SW 1271 (cell line): ENCODE data around the gene TOMM40L.
"Not testable (repeated sequence)": the region's sequence is repeated elsewhere in the genome, so short reads cannot be mapped to it uniquely, and the experiment has no call there.

ENCODE experiments used
- DNase-seq, 2 experiments: peaks; one replicate each; lab custom pipeline; 2025; lab: John Stamatoyannopoulos, UW

The TOMM40L gene

DNA sequence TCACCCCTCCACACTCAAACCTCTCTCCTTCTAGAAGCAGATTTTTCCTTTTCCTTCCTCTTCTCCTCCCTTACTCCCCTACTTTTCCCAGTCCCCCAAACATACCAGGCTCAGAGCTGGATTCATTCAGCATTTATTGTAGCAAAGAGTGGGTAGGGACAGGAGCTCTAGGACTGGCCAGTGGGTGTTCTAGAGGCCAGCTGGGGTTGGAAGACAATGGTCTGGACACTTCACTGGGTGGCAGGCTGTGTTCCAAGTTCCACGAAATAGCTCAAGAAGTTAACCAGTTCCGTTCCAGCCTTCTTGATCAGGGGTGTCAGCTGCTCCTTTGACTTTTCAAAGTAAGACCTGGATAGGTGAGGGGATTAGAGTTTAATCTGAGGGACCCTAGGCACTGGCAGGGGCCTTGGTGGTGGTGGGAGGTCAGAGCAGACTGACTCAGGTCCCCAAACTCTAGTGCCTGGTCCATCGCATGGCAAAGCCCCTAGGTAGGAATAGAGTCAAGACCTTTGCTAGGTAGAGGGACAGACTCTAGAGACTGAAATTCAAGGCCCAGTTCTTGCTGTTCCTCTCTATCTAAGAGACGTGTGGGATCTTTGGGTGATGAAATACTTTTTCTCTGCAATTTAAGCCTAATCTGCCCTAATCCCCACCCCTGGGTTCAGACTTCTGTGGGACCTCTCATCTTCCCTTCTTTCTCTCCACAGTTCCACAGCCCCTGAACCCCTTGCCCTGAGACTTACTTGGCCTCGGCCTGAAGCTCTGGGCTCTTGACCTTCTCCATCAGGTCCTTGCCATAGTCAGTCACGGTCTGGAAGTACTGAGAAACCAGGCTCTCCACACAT lies 3.5 kb upstream of the TOMM40L start:
- no peak for DNase-seq

DNA sequence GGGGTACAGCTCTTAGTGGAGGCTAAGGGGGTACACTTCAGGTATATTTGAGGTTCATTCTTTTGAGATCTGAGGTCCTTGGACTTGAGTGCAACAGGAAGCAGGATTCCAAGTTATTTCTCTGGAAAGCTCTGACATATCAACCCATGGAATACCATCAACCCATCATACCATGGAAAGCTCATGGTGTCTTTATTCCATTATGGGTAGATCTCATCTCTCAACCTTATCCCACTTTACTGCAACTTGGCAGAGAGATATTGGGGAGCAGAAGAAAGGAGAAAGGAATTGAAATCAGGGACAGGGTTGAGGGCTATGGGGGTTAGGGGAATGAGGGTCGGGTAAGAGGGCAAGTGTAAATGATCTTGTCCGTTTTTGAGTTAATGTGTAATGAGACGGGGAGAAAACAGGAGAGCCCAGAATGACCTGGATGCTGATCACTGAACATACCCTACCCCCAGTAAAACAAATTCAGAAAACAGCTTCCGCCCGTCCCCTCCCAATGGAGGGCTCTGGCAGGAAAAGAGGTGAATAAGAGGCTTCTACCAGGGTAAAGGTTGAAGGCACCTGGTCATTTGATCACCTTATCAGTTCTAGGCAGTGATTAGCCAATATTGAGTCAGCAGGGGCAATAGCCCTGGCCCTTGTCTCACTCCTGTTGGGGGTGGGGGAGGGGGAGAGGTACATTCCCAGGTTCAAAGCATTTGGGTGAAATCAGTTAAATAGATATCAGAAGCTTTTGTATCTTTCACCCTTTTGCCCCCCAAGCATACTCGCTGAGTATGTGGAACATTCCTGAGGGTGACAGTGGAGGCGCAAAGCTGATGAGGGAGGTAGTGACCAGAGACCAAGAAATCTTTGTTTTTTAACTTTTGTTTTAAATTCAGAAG lies 1.8 kb upstream of the TOMM40L start:
- DNase-seq: no peak

DNA sequence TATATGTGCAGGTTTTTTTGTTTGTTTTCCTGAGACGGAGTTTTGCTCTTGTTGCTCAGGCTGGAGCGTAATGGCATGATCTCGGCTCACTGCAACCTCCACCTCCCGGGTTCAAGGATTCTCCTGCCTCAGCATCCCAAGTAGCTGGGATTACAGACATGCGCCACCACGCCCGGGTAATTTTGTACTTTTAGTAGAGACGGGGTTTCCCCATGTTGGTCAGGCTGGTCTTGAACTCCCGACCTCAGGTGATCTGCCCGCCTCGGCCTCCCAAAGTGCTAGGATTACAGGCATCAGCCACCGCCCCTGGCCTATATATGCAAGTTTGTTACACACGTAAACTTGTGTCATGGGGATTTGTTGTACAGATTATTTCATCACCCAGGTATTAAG lies 1.2 kb upstream of the TOMM40L start:
- DNase-seq: not testable (repeated sequence)

- DNase-seq: no peak
These were observed 704 bp upstream of the TOMM40L start for GRCh38 chr1:161225178-161225533.

DNA sequence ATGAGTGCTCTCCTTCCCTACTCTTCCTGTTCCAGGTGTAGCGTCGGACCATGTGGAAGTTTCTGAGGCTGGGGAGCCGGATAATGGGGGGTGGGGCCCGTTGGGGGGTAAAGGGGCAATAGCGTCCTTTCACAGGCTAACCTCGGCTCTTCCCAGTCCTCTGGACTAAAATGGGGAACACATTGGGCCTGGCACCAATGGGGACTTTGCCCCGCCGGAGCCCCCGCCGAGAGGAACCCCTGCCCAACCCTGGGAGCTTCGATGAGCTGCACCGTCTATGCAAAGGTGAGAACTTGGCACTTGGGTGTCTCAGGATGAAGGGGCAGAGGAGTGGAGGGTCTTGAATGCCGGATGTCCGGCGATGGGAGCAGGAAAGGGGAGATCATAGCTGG lies 456 bp downstream of the TOMM40L start:
- no peak for DNase-seq

DNA sequence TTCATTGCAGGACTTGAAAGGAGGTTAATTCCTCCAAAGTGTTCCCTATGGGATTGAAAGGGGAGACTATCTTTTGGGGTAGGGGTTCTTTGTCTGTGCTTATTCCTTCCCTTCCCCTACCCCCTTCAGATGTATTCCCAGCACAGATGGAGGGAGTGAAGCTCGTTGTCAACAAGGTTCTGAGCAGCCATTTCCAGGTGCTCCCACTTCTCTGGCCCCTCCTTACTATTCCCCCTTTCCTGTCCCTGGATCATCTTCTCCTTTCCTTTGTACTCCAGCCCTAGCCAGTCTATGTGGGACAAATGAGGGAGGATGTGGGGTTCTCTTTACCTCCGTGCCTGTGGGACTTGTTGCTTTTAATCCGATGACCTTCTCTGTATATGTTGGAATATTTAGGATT lies 899 bp downstream of the TOMM40L start:
- no peak for DNase-seq

DNA sequence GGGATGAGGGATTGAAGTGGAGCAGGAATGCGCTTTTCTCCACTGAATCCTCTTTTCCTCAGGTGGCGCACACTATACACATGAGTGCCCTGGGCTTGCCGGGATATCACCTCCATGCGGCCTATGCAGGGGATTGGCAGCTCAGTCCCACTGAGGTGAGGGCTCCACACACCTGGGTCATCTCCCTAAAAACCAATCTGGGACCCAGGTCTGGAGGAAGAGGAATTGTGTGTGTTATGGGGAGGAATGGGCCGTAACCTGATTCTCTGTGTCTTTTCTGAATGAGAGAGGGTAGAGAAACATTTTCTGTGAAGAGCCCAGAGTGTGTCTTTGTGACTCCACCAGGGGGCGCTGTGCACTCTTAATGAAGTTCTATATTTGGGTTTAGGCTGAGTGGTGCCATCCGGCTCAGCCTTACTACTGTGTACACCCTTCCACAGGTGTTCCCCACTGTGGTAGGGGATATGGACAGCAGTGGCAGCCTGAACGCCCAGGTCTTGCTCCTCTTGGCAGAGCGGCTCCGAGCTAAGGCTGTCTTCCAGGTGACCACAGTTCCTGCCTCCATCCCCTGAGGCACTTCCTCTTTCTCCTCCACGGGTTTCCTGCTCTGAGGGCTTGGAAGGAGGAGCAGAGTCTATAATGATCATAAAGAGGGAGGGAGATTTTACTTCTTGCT lies 1.5 kb downstream of the TOMM40L start:
- DNase-seq: peak in 1 of 2 experiments; percentile 28

DNA sequence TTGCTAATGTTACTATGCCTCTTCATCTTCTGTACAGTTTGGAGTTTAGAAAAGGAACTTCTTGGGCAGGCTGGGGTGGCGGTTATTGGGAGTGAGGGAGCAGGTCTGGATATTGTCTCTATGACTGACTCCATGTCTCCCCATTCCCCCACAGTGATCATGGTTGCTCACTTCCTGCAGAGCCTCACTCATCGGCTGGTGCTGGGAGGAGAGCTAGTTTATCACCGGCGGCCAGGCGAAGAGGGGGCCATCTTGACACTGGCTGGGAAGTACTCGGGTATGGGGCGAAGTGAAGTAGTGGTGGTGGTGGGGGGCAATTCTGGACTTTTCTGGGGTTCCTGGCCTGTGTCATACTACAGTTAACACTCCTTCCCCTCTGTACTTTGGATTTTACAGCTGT lies 2.2 kb downstream of the TOMM40L start:
- no peak for DNase-seq

GRCh38 chr1:161229896-161230295 lies 4.0 kb downstream of the TOMM40L start:
- no peak for DNase-seq

DNA sequence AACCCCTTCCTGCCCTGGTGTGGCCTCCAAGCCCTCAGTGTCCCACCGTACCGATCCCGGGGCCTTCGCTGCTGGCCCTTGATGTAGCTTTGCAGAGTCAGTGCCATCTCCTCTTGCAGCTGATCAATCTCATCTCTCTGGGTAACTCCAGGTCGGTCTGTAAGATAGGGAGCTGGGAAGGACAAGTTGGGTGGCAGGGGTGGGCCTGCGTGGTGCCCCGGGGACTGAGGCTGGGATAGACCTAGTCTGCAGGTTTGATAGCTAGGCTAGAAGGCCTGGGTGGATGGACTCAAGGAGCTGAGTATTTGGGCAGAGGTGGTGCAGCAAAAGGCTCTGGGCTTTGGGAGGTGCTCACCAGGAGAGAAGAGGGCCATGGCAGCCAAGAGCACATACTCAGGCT lies 4.9 kb downstream of the TOMM40L start:
- no peak for DNase-seq

DNA sequence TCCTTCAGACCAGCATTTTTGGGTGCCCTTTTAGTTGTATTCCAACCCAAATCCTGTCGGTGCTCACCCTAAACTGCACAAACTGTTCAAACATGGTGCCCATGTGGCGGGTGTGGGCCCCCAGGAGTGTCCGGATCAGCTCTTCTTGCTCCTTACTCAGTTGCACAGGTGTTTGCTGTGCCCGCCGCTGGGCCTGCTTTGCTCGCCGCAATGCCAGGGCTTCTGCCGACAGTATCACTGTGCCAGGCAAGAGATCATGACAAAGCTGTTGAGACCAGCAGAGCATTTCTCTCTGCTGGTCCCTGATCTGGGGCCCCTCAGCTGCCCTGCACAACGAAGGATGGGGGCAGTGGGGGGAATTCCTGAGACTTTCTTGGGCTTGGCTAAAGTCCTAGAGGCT lies 7.2 kb downstream of the TOMM40L start:
- no peak for DNase-seq

GRCh38 chr1:161235957-161236775 lies 10.3 kb downstream of the TOMM40L start:
- no peak for DNase-seq

- no peak for DNase-seq
These were observed 12.2 kb downstream of the TOMM40L start, which contains the start of gene NR1I3 for GRCh38 chr1:161238039-161238473. Gene NR1I3, minus strand, starts transcription at chr1:161238203. Its CDS starts 1,638 bp downstream, at chr1:161236565.

DNA sequence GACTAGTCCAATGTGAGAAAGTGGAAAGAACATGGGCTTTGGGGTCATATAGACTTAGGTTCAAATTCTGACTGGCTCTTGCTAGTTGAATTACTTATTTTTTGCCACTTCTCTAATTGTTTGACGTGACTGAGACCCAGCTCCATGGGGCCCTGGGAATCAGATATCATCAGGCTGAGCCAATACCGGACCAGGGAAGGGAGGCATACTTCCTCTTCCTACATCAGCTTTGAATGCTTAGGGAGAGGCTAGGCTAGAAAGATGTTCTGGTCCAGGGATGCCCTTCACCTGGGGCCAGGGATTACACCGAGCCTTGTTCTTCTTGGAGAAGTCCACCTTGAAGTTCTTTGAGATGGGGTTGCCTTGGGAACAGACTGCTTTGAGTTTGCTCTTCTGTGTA lies 15.8 kb downstream of the TOMM40L start:
- DNase-seq: no peak

- no peak for DNase-seq
These were observed 16.5 kb downstream of the TOMM40L start for GRCh38 chr1:161242313-161242712.

- DNase-seq: no peak
These were observed 19.0 kb downstream of the TOMM40L start for GRCh38 chr1:161244888-161245287.

GRCh38 chr1:161250100-161250499 lies 24.2 kb downstream of the TOMM40L start:
- not testable (repeated sequence) for DNase-seq

DNA sequence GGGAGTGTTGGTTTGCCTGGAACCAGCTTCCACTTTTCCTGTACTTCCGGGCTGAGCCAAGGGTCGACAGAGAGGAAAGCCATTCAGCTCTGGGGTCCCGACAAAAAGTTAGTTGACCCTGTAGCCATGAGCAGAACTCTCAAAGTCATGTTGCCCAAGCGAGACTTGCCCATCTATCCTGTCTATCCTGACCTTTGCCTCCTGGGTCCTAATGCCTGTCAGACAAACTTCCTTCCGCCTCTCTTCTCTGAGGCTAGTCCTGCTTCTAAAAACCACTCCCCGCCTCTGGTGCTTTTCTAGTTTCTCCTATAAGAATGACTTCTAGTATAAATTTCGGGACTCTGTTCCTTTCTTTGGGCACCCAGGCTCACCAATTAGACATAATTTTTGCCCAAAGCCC lies 25.0 kb downstream of the TOMM40L start:
- no peak for DNase-seq

DNA sequence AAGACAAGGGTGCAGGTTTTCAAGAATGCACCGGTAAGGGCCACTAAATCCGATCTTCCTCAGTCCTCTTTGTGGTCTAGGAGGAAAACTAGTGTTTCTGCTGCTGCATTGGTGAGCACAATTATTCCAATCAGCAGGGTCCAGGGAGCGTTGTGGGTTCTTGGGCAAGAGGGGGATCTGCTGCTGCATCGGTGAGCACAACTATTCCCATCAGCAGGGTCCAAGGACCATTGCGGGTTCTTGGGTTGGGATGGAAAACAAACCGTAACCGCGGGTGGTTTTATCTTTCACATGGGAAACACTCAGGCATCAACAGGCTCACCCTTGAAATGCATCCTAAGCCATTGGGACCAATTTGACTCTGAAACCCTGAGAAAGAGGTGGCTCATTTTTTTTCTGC lies 25.7 kb downstream of the TOMM40L start:
- no peak for DNase-seq

DNA sequence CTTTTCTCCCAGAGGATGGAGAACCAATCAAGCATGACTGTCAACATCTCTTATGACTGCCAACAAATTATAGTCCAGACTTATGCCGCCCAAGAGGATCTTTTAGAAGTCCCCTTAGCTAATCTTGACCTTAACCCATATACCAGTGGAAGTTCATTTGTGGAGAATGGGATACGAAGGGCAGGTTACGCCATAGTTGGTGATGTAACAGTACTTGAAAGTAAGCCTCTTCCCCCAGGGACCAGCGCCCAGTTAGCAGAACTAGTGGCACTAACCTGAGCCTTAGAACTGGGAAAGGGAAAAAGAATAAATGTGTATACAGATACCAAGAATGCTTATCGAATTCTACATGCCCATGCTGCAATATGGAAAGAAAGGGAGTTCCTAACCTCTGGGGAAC lies 29.4 kb downstream of the TOMM40L start:
- DNase-seq: not testable (repeated sequence)

DNA sequence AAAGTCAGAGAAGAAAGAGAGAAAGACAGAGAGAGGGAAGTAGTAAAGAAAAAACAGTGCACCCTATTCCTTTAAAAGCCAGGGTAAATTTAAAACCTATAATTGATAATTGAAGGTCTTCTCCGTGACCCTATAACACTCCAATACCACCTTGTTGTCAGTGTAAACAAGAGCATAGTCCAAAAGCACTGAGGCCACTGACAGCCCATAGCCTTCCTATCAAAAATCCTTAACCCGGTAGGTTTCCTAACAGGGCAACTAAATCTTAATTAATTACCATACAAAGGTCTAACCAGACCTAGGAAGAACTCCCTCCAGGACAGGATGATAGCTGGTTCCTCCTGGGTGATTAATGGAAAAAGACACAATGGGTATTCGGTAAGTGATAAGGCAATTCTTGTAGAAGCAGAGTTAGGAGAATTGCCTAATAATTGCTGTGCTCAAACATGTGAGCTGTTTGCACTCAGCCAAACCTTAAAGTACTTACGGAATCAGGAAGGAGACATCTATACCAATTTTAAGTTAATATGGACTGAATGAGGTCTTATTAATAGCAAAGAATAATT lies 30.2 kb downstream of the TOMM40L start:
- DNase-seq: not testable (repeated sequence)
